Neural crest cell (in vitro differentiated cells): ENCODE data around the gene TRIM49D2. TPM values are rescaled to one million over a fixed set of nuclear protein-coding genes. Genes with fewer than 3 reads are reported as not detected.
"Not testable (repeated sequence)": the region's sequence is repeated elsewhere in the genome, so short reads cannot be mapped to it uniquely, and the experiment has no call there.

ENCODE experiments used
- DNase-seq: peaks from one replicate; pipeline ENCODE4 v3.0.0; 2021; ENCODE audit warnings: low read depth, mixed read lengths, low spot score
- H3K27ac Mint-ChIP-seq: one replicate; pipeline ENCODE4 v1.8.0; 2021; ENCODE audit warnings: mild to moderate bottlenecking, mixed read lengths; ENCODE audit not compliant: unreplicated experiment
- H3K27me3 Mint-ChIP-seq: 2 replicates; pipeline ENCODE4 v1.8.0; 2021; ENCODE audit warnings: low read depth, mild to moderate bottlenecking, mixed read lengths
- H3K36me3 Mint-ChIP-seq: 2 replicates; pipeline ENCODE4 v1.8.0; 2021; ENCODE audit warnings: low read depth, mild to moderate bottlenecking, mixed read lengths
- H3K4me1 Mint-ChIP-seq: 2 replicates; pipeline ENCODE4 v1.8.0; 2021; ENCODE audit warnings: mixed read lengths
- H3K4me3 Mint-ChIP-seq: one replicate; pipeline ENCODE4 v1.8.0; 2021; ENCODE audit warnings: mild to moderate bottlenecking, mixed read lengths
- H3K9me3 Mint-ChIP-seq: 2 replicates; pipeline ENCODE4 v1.8.0; 2021; ENCODE audit warnings: mixed read lengths
- CTCF ChIP-seq: fragments of 200-600 bp; sonication (generic); conservative IDR thresholded peaks from 2 replicates; pipeline ENCODE4 v1.5.0; 2021; ENCODE audit warnings: antibody characterized with exemption, mild to moderate bottlenecking
- long read RNA-seq: library from polyadenylated mRNA; unstranded; transcript quantifications from one replicate; pipeline ENCODE4 v2.0.0, GENCODE V29; 2020
- total RNA-seq: library from RNA; stranded (reverse); gene quantifications from 2 replicates; pipeline ENCODE4 v1.2.1, GENCODE V29; 2021

Gene TRIM49D2
- total RNA-seq = not detected in 2 replicates
- long read RNA-seq = 0 reads

- not testable (repeated sequence) for H3K27ac Mint-ChIP-seq, H3K36me3 Mint-ChIP-seq, H3K4me3 Mint-ChIP-seq, H3K4me1 Mint-ChIP-seq, H3K9me3 Mint-ChIP-seq, H3K27me3 Mint-ChIP-seq, DNase-seq
Measured at GRCh38 chr11:89923764-89924163, at the start of gene TRIM49D2. TRIM49D2 (plus strand) TSS chr11:89924064; CDS start chr11:89926762, 2,698 bp downstream.

GRCh38 chr11:89877511-89877910 lies 46.4 kb upstream of the TRIM49D2 start:
- not testable (repeated sequence) for H3K27ac Mint-ChIP-seq, H3K4me3 Mint-ChIP-seq, DNase-seq, H3K36me3 Mint-ChIP-seq, H3K4me1 Mint-ChIP-seq, H3K9me3 Mint-ChIP-seq, H3K27me3 Mint-ChIP-seq

GRCh38 chr11:89893245-89893644 lies 30.6 kb upstream of the TRIM49D2 start:
- H3K4me1 Mint-ChIP-seq, H3K36me3 Mint-ChIP-seq, DNase-seq, H3K9me3 Mint-ChIP-seq, H3K4me3 Mint-ChIP-seq, H3K27ac Mint-ChIP-seq, H3K27me3 Mint-ChIP-seq: not testable (repeated sequence)

GRCh38 chr11:89900809-89901208 lies 23.1 kb upstream of the TRIM49D2 start:
- H3K9me3 Mint-ChIP-seq, H3K27me3 Mint-ChIP-seq, H3K4me3 Mint-ChIP-seq, H3K4me1 Mint-ChIP-seq, H3K27ac Mint-ChIP-seq, H3K36me3 Mint-ChIP-seq, DNase-seq: not testable (repeated sequence)

- Mint-ChIP-seq H3K9me3 (no peaks in the 10 kb centered on the region), H3K4me3 (no peak within 1 kb of the TSS), H3K27me3 (no peaks in the 10 kb centered on the region), H3K27ac (no peak within 1 kb of the TSS), H3K4me1 (no peaks in the 10 kb centered on the region), H3K36me3 (no peaks in the 10 kb centered on the region)
- TF ChIP-seq CTCF = no peak
- no peak for DNase-seq
Measured at GRCh38 chr11:89922195-89922660, 1.6 kb upstream of the TRIM49D2 start, which contains the start of gene TRIM49D1. TRIM49D1 (minus strand) TSS chr11:89922245; CDS start chr11:89917710, 4,535 bp downstream.

GRCh38 chr11:89960833-89961232 lies 37.0 kb downstream of the TRIM49D2 start:
- not testable (repeated sequence) for H3K36me3 Mint-ChIP-seq, H3K4me3 Mint-ChIP-seq, H3K9me3 Mint-ChIP-seq, H3K4me1 Mint-ChIP-seq, H3K27ac Mint-ChIP-seq, H3K27me3 Mint-ChIP-seq, DNase-seq

- not testable (repeated sequence) for H3K4me3 Mint-ChIP-seq, H3K27ac Mint-ChIP-seq, H3K4me1 Mint-ChIP-seq, H3K9me3 Mint-ChIP-seq, H3K36me3 Mint-ChIP-seq, H3K27me3 Mint-ChIP-seq, DNase-seq
Measured at GRCh38 chr11:89965737-89966136, 41.9 kb downstream of the TRIM49D2 start, which contains the start of gene TRIM64. TRIM64 (plus strand) TSS chr11:89966037; CDS start chr11:89968504, 2,467 bp downstream.

Other genes with a start within 250 kb of the TRIM49D2 start
- not detected in 2 replicates for gene TRIM77, start 213.8 kb upstream of the TRIM49D2 start, total RNA-seq
- gene TRIM49, start 115.5 kb upstream of the TRIM49D2 start, total RNA-seq = not detected in 2 replicates
- not detected in 2 replicates for gene TRIM64B, start 45.6 kb upstream of the TRIM49D2 start, total RNA-seq
- not detected in 2 replicates for gene TRIM49D1, start 1.8 kb upstream of the TRIM49D2 start, total RNA-seq
- gene TRIM64, start 42.0 kb downstream of the TRIM49D2 start, total RNA-seq = not detected in 2 replicates
- gene TRIM49C, start 107.0 kb downstream of the TRIM49D2 start, total RNA-seq = not detected in 2 replicates
- not detected in 2 replicates for gene UBTFL1, start 161.9 kb downstream of the TRIM49D2 start, total RNA-seq
- gene NAALAD2, start 210.6 kb downstream of the TRIM49D2 start, total RNA-seq = 16.1 and 16.7 TPM in 2 replicates